ENCODE data around the gene IFITM5. TPM values are rescaled to one million over a fixed set of nuclear protein-coding genes. Genes with fewer than 3 reads are reported as not detected.
A peak's percentile ranks its signal among the peaks of the same experiment; 100 is the strongest.

Gene IFITM5
- total and polyA plus RNA-seq, 2 donors (not counting 1 experiment from before 2014, with no cell fraction given) = not detected

DNA sequence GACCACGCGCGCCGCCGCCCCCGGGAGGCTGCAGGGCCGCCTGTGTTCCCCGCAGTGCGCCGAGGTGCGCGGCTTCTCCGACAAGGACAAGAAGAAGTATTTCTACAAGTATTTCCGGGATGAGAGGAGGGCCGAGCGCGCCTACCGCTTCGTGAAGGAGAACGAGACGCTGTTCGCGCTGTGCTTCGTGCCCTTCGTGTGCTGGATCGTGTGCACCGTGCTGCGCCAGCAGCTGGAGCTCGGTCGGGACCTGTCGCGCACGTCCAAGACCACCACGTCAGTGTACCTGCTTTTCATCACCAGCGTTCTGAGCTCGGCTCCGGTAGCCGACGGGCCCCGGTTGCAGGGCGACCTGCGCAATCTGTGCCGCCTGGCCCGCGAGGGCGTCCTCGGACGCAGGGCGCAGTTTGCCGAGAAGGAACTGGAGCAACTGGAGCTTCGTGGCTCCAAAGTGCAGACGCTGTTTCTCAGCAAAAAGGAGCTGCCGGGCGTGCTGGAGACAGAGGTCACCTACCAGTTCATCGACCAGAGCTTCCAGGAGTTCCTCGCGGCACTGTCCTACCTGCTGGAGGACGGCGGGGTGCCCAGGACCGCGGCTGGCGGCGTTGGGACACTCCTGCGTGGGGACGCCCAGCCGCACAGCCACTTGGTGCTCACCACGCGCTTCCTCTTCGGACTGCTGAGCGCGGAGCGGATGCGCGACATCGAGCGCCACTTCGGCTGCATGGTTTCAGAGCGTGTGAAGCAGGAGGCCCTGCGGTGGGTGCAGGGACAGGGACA lies 18.4 kb downstream of the IFITM5 start:
- no peaks in the 10 kb centered on the region for H3K79me2 ChIP-seq (ENCODE audit: control insufficient read depth, insufficient read depth, low read length)
- Mint-ChIP-seq H3K27me3 (peaks cover 31% of the 10 kb centered on the region), H3K9me3 (ENCODE audit: insufficient read depth) (peaks cover 2% of the 10 kb centered on the region), H3K27ac (no peak overlapping the region), H3K4me1 (peaks cover 34% of the 10 kb centered on the region), H3K4me3 (peak overlapping the region; percentile 78)
- peak overlapping the region; percentile 22 to 57 (median 25) for H3K4me3 ChIP-seq (ENCODE audit: control extremely low read depth in 1 of 5, extremely low read depth in 1 of 5, insufficient read depth in 1 of 5, low read depth in 2 of 5, low read length in 4 of 5)
- DNase-seq (peak; percentile 76), ATAC-seq (ENCODE audit: low read depth) (peak; percentile 53)
- H3K27me3 ChIP-seq (replicated peaks in 1 of 4; ENCODE audit: control extremely low read depth in 1 of 4, control insufficient read depth in 3 of 4, insufficient read depth in 4 of 4, low read length in 3 of 4) = peaks cover 0 to 51% (median 21%) of the 10 kb centered on the region in 4 experiments
- POLR2A ChIA-PET = interaction anchor here (0.8 to 2.2 kb wide), 5 partner anchors 13 to 255 kb away, joined by 3 to 8 read pairs (median 3); no protein-coding TSS in a partner anchor
- H2AFZ ChIP-seq (ENCODE audit: insufficient read depth, low read depth, low read length, poor library complexity, severe bottlenecking) = peak overlapping the region; percentile 66
- peaks cover 0 to 21% (median 0%) of the 10 kb centered on the region in 3 donors for H3K9me3 ChIP-seq (ENCODE audit: control extremely low read depth in 1 of 3, control insufficient read depth in 2 of 3, insufficient read depth in 1 of 3, low read length in 2 of 3)
- peak overlapping the region; percentile 56 for H3K9ac ChIP-seq (ENCODE audit: low read length)
- WGBS (ENCODE audit: insufficient coverage) = 16% methylated on average over 79 of the region's 79 CpGs
- H3K36me3 ChIP-seq (replicated peaks in 1 of 2; ENCODE audit: control extremely low read depth in 1 of 2, control insufficient read depth in 1 of 2, extremely low read depth in 1 of 2, insufficient read depth in 2 of 2, low read length in 1 of 2) = no peaks in the 10 kb centered on the region
- CTCF ChIA-PET = interaction anchor here (0.6 to 3.9 kb wide), 7 partner anchors 13 to 256 kb away, joined by 3 to 34 read pairs (median 4); no protein-coding TSS in a partner anchor
- no peak overlapping the region for H3K27ac ChIP-seq (ENCODE audit: low read length in 2 of 2)
- no peak for TF ChIP-seq EZH2 (IDR thresholded peaks at IDR 0.05; ENCODE audit: borderline replicate concordance, insufficient read depth, low read depth, low read length, poor library complexity, severe bottlenecking)
- TF ChIP-seq, protein P1, sequence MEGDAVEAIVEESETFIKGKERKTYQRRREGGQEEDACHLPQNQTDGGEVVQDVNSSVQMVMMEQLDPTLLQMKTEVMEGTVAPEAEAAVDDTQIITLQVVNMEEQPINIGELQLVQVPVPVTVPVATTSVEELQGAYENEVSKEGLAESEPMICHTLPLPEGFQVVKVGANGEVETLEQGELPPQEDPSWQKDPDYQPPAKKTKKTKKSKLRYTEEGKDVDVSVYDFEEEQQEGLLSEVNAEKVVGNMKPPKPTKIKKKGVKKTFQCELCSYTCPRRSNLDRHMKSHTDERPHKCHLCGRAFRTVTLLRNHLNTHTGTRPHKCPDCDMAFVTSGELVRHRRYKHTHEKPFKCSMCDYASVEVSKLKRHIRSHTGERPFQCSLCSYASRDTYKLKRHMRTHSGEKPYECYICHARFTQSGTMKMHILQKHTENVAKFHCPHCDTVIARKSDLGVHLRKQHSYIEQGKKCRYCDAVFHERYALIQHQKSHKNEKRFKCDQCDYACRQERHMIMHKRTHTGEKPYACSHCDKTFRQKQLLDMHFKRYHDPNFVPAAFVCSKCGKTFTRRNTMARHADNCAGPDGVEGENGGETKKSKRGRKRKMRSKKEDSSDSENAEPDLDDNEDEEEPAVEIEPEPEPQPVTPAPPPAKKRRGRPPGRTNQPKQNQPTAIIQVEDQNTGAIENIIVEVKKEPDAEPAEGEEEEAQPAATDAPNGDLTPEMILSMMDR (IDR thresholded peaks at IDR 0.05) = no peak
- H3K4me1 ChIP-seq (ENCODE audit: control insufficient read depth in 2 of 2, insufficient read depth in 2 of 2, low read length in 2 of 2) = peaks cover 36% of the 10 kb centered on the region in 2 donors
- peak overlapping the region; percentile 85 for H3K4me2 ChIP-seq (replicated peaks; ENCODE audit: low read depth, low read length, poor library complexity, severe bottlenecking)
- intact Hi-C loops (cut with micrococcal nuclease) = loop anchor here (1.0 kb wide), 3 partner anchors 7 to 31 kb away; no protein-coding TSS in a partner anchor
- H4K20me1 ChIP-seq (ENCODE audit: control insufficient read depth, insufficient read depth, low read length, poor library complexity, severe bottlenecking) = peaks cover 5% of the 10 kb centered on the region
